ENCODE results near the gene FNBP1.

DNA sequence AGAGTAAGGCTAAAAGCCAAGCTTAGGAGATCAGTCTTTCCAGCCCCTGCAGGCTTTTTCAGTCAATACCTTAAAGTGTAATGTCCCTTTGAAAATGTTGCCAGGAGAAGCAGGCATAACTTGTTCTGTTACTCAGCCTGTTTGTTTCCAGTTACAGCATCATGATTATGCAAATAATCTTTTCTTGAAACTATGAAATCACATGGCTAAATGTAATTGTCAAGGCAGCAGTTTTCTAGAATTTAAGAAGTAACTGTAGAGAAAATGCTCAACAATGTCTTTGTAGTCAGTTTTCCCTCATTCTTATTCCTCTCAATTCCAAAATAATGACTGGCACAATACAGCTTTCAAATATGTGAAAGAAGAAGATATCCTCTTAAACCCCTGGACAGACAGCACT, 8.9 kb upstream of the FNBP1 start:
- TF ChIP-seq, protein P1, sequence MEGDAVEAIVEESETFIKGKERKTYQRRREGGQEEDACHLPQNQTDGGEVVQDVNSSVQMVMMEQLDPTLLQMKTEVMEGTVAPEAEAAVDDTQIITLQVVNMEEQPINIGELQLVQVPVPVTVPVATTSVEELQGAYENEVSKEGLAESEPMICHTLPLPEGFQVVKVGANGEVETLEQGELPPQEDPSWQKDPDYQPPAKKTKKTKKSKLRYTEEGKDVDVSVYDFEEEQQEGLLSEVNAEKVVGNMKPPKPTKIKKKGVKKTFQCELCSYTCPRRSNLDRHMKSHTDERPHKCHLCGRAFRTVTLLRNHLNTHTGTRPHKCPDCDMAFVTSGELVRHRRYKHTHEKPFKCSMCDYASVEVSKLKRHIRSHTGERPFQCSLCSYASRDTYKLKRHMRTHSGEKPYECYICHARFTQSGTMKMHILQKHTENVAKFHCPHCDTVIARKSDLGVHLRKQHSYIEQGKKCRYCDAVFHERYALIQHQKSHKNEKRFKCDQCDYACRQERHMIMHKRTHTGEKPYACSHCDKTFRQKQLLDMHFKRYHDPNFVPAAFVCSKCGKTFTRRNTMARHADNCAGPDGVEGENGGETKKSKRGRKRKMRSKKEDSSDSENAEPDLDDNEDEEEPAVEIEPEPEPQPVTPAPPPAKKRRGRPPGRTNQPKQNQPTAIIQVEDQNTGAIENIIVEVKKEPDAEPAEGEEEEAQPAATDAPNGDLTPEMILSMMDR (IDR thresholded peaks at IDR 0.05), result no peak
- TF ChIP-seq EZH2 (IDR thresholded peaks at IDR 0.05) (no peak), EZH2phosphoT487 (IDR thresholded peaks at IDR 0.05) (no peak)
